Adrenal gland (tissue), 12 donors: ENCODE measurements around the gene TEX2. TPM values are rescaled to one million over a fixed set of nuclear protein-coding genes. Genes with fewer than 3 reads are reported as not detected.

ENCODE experiments used
- DNase-seq, 7 donors: peaks; one replicate each; pipeline ENCODE4 v3.0.0-alpha.2; 2019 to 2020
- H3K27ac ChIP-seq, 5 donors: fragments of 200-600 bp; sonication (generic) in 4 of 5; 1 replicate in 3 of 5; 2 replicates in 2 of 5; pipeline versions ENCODE4 v1.5.1 to v1.8.0; 2016 to 2020; ENCODE audit warnings: mild to moderate bottlenecking in 1 of 5
- H3K27me3 ChIP-seq: fragments of 200-600 bp; 2 replicates; pipeline ENCODE4 v1.8.0; 2021
- H3K36me3 ChIP-seq, 2 donors: fragments of 200-600 bp; replicated peaks in 1 of 2; 1 replicate in 1 of 2; 2 replicates in 1 of 2; pipeline versions ENCODE4 v1.5.1 to v1.8.0; 2018 to 2022
- H3K4me1 ChIP-seq, 2 donors: fragments of 200-600 bp; replicated peaks in 1 of 2; 1 replicate in 1 of 2; 2 replicates in 1 of 2; pipeline versions ENCODE4 v1.5.1 to v1.8.0; 2018 to 2021
- H3K4me3 ChIP-seq, 4 donors: fragments of 200-600 bp; sonication (generic) in 3 of 4; one replicate each; pipeline ENCODE4 v1.5.1; 2016 to 2018
- H3K9me3 ChIP-seq, 3 donors: fragments of 200-600 bp; sonication (generic) in 1 of 3; replicated peaks in 1 of 3; 1 replicate in 2 of 3; 2 replicates in 1 of 3; pipeline versions ENCODE4 v1.5.1 to v1.8.0; 2016 to 2021
- CTCF ChIP-seq, 6 experiments: fragments of 450-650 bp in 4 of 6; fragments of 200-600 bp in 2 of 6; sonication (generic) in 1 of 6; IDR thresholded peaks; 1 replicate in 5 of 6; 2 replicates in 1 of 6; pipeline versions ENCODE4 v1.5.1 to v1.8.0; 2016 to 2021; ENCODE audit warnings: antibody characterized with exemption in 6 of 6, mild to moderate bottlenecking in 2 of 6, moderate library complexity in 1 of 6
- POLR2A ChIP-seq, 2 donors: fragments of 450-650 bp; IDR thresholded peaks; one replicate each; pipeline ENCODE4 v1.6.1; 2017; ENCODE audit warnings: antibody characterized with exemption in 2 of 2, mild to moderate bottlenecking in 2 of 2, moderate library complexity in 1 of 2
- WGBS, 4 donors: extraction: QIAGEN DNeasy Blood & Tissue Kit in 2 of 4; methylation state at CpG; one replicate each; pipeline versions ENCODE4 v1.1.5 to v1.1.7; 2013 to 2017; 5-methylcytosine and 5-hydroxymethylcytosine counted together
- intact Hi-C, 2 donors: fragments of 100-400 bp; cut with DNase I; formaldehyde crosslinking; loops; one replicate each; pipeline versions ENCODE4 v1.14.1 to v1.15.0; 2022 to 2023
- polyA plus RNA-seq, 3 donors: library from polyadenylated mRNA; stranded (reverse); fragments of 200-250 nt in 2 of 3; fragments of 350-450 nt in 1 of 3; fragmentation: Illumina TruSeq in 1 of 3; extraction: RNeasy Lipid Tissue Mini Kit (QIAGEN cat#74804) in 1 of 3; gene quantifications; one replicate each; pipeline ENCODE4 v1.2.3, GENCODE V29; 2013 to 2014
- total RNA-seq, 9 donors: library from RNA; depleted of rRNA in 4 of 9; stranded (reverse); fragments of >200 nt in 4 of 9; fragments of 120-200 nt in 1 of 9; fragmentation: NEBNext Ultra II Directional in 1 of 9; extraction: Animal tissue kit (Norgen Biotek cat#: 25700) in 1 of 9; gene quantifications; one replicate each; pipeline versions ENCODE4 v1.1.0 to v1.2.4, GENCODE V29; 2013 to 2023
- donor health status: healthy with polysubstance abuse.
- donor health status: Bipolar disorder and iron deficiency.
- donor health status: DM: yes; HTN: yes; CAD: no.
- donor health status: DM: no; HTN: no; CAD: no.
- donor health status: DM: no; HTN: no; CAD: no.
- donor health status: DM: yes; HTN: yes; CAD: no.

Gene TEX2
- total and polyA plus RNA-seq, 12 donors: 12.0 to 91.5 (median 62.5) TPM

- TF ChIP-seq CTCF (IDR thresholded peaks at IDR 0.05): no peak
- no peak for TF ChIP-seq POLR2A (IDR thresholded peaks at IDR 0.05)
- Histone ChIP-seq H3K27ac (peak overlapping the region in 3 of 5 donors; percentile 4 to 87 (median 13)), H3K27me3 (no peaks in the 10 kb centered on the region), H3K4me3 (no peak overlapping the region), H3K9me3 (no peaks in the 10 kb centered on the region), H3K4me1 (peaks cover 42 to 44% of the 10 kb centered on the region in 2 donors), H3K36me3 (no peaks in the 10 kb centered on the region)
- WGBS, 4 donors: 77 to 88% (median 79%) methylated on average over 7 to 9 of the region's 9 CpGs
- peak in 1 of 7 donors; percentile 38 for DNase-seq
- intact Hi-C loops: no loop called here
Measured at GRCh38 chr17:64178011-64178825, 84.8 kb downstream of the TEX2 start.

GRCh38 chr17:64177311-64178010 lies 85.6 kb downstream of the TEX2 start:
- TF ChIP-seq CTCF (IDR thresholded peaks at IDR 0.05) (no peak), POLR2A (IDR thresholded peaks at IDR 0.05) (no peak)
- no peak overlapping the region for H3K4me3 ChIP-seq
- no peaks in the 10 kb centered on the region for H3K9me3 ChIP-seq
- H3K27ac ChIP-seq: peak overlapping the region in 3 of 5 donors; percentile 4 to 87 (median 87)
- DNase-seq: peak in 1 of 7 donors; percentile 51
- no peaks in the 10 kb centered on the region for H3K27me3 ChIP-seq
- H3K36me3 ChIP-seq: no peaks in the 10 kb centered on the region
- 50 to 76% (median 66%) methylated on average over 6 to 7 of the region's 7 CpGs for WGBS, 4 donors
- intact Hi-C loops: no loop called here
- peaks cover 42 to 44% of the 10 kb centered on the region in 2 donors for H3K4me1 ChIP-seq

- Histone ChIP-seq H3K36me3 (no peaks in the 10 kb centered on the region), H3K27me3 (no peaks in the 10 kb centered on the region), H3K9me3 (no peaks in the 10 kb centered on the region), H3K27ac (peak overlapping the region in 3 of 5 donors; percentile 65 to 87 (median 87)), H3K4me3 (no peak overlapping the region), H3K4me1 (peaks cover 42 to 44% of the 10 kb centered on the region in 2 donors)
- TF ChIP-seq POLR2A (IDR thresholded peaks at IDR 0.05): no peak
- TF ChIP-seq CTCF (IDR thresholded peaks at IDR 0.05): no peak
- intact Hi-C loops: no loop called here
- no peak for DNase-seq
Measured at GRCh38 chr17:64176556-64176955, 86.5 kb downstream of the TEX2 start.

- Histone ChIP-seq H3K27me3 (no peaks in the 10 kb centered on the region), H3K4me1 (peaks cover 38 to 44% of the 10 kb centered on the region in 2 donors), H3K27ac (peak overlapping the region; percentile 54 to 87 (median 65)), H3K36me3 (peaks cover 0 to 6% of the 10 kb centered on the region in 2 donors), H3K9me3 (no peaks in the 10 kb centered on the region), H3K4me3 (no peak overlapping the region)
- intact Hi-C loops: no loop called here
- 61 to 71% (median 66%) methylated on average over 4 to 7 of the region's 7 CpGs for WGBS, 4 donors
- DNase-seq: peak; percentile 71 to 91 (median 85)
- TF ChIP-seq POLR2A (IDR thresholded peaks at IDR 0.05) (peak in 1 of 2 donors; percentile 55), CTCF (IDR thresholded peaks at IDR 0.05) (no peak)
Measured at GRCh38 chr17:64174686-64175456, 88.2 kb downstream of the TEX2 start.
